ENCODE data around the gene C20orf96.
"Not testable (repeated sequence)": the region's sequence is repeated elsewhere in the genome, so short reads cannot be mapped to it uniquely, and the experiment has no call there.

Gene C20orf96

GRCh38 chr20:290084-290831, at the start of gene C20orf96:
Gene C20orf96, minus strand, starts transcription at chr20:290750. Its CDS starts 140 bp downstream, at chr20:290610.
- CTCF ChIA-PET: interaction anchor here (1.4 kb wide), 1 partner anchor 17 kb away, joined by 3 read pairs; no protein-coding TSS in a partner anchor
- no peak for DNase-seq (ENCODE audit: low read depth, low spot score)
- POLR2A ChIA-PET: interaction anchor here (1.6 kb wide), 1 partner anchor 34 kb away, joined by 3 read pairs; no protein-coding TSS in a partner anchor
- peak; percentile 55 for TF ChIP-seq CTCF (IDR thresholded peaks at IDR 0.05; ENCODE audit: insufficient read depth, low read length, missing control alignments)
- peak within 1 kb of the TSS; percentile 82 for H3K4me3 ChIP-seq (ENCODE audit: low read depth, low read length)

- DNase-seq (ENCODE audit: low read depth, low spot score); CTCF ChIA-PET; H3K4me3 ChIP-seq (ENCODE audit: low read depth, low read length); POLR2A ChIA-PET: not testable (repeated sequence)
Measured at GRCh38 chr20:336040-336439, 45.5 kb upstream of the C20orf96 start.

GRCh38 chr20:334578-334977, 44.0 kb upstream of the C20orf96 start:
- no peak for TF ChIP-seq CTCF (IDR thresholded peaks at IDR 0.05; ENCODE audit: insufficient read depth, low read length, missing control alignments)
- DNase-seq (ENCODE audit: low read depth, low spot score): no peak
- ChIA-PET CTCF (interaction anchor here (1.6 to 1.8 kb wide), 2 partner anchors 13 to 76 kb away, joined by 3 to 4 read pairs; partner anchors contain the start of gene NRSN2), POLR2A (no interaction called here)
- no peak overlapping the region for H3K4me3 ChIP-seq (ENCODE audit: low read depth, low read length)

GRCh38 chr20:330233-331149, 39.9 kb upstream of the C20orf96 start:
- no peak overlapping the region for H3K4me3 ChIP-seq (ENCODE audit: low read depth, low read length)
- POLR2A ChIA-PET: interaction anchor here (0.7 to 1.3 kb wide), 4 partner anchors 15 to 32 kb away, joined by 3 to 4 read pairs (median 3); partner anchors contain the start of gene NRSN2
- no peak for DNase-seq (ENCODE audit: low read depth, low spot score)
- CTCF ChIA-PET: interaction anchor here (0.6 to 4.8 kb wide), 31 partner anchors 9 to 409 kb away, joined by 3 to 59 read pairs (median 5); partner anchors contain the start of genes DEFB132, NRSN2 and ZCCHC3
- peak; percentile 84 for TF ChIP-seq CTCF (IDR thresholded peaks at IDR 0.05; ENCODE audit: insufficient read depth, low read length, missing control alignments)

GRCh38 chr20:329851-330232, 39.3 kb upstream of the C20orf96 start:
- H3K4me3 ChIP-seq (ENCODE audit: low read depth, low read length): no peak overlapping the region
- ChIA-PET CTCF (interaction anchor here (1.2 to 4.8 kb wide), 14 partner anchors 10 to 122 kb away, joined by 3 to 59 read pairs (median 10); partner anchors contain the start of genes DEFB132, NRSN2 and ZCCHC3), POLR2A (interaction anchor here (1.3 kb wide), 1 partner anchor 32 kb away, joined by 3 read pairs; no protein-coding TSS in a partner anchor)
- TF ChIP-seq CTCF (IDR thresholded peaks at IDR 0.05; ENCODE audit: insufficient read depth, low read length, missing control alignments): no peak
- DNase-seq (ENCODE audit: low read depth, low spot score): no peak

GRCh38 chr20:328975-329695, 38.6 kb upstream of the C20orf96 start:
- POLR2A ChIA-PET: interaction anchor here (0.6 to 1.3 kb wide), 3 partner anchors 17 to 115 kb away, joined by 3 read pairs; no protein-coding TSS in a partner anchor
- peak overlapping the region; percentile 78 for H3K4me3 ChIP-seq (ENCODE audit: low read depth, low read length)

More at GRCh38 chr20:328975-329695, 38.6 kb upstream of the C20orf96 start:
- DNase-seq (ENCODE audit: low read depth, low spot score): no peak
- CTCF ChIA-PET: interaction anchor here (1.2 to 4.8 kb wide), 11 partner anchors 11 to 121 kb away, joined by 3 to 59 read pairs (median 10); partner anchors contain the start of genes DEFB132, NRSN2 and ZCCHC3
- no peak for TF ChIP-seq CTCF (IDR thresholded peaks at IDR 0.05; ENCODE audit: insufficient read depth, low read length, missing control alignments)
